Measurements from ENCODE around the gene PMM1.
A peak's percentile ranks its signal among the peaks of the same experiment; 100 is the strongest.
"Not testable (repeated sequence)": the region's sequence is repeated elsewhere in the genome, so short reads cannot be mapped to it uniquely, and the experiment has no call there.

The PMM1 gene

DNA sequence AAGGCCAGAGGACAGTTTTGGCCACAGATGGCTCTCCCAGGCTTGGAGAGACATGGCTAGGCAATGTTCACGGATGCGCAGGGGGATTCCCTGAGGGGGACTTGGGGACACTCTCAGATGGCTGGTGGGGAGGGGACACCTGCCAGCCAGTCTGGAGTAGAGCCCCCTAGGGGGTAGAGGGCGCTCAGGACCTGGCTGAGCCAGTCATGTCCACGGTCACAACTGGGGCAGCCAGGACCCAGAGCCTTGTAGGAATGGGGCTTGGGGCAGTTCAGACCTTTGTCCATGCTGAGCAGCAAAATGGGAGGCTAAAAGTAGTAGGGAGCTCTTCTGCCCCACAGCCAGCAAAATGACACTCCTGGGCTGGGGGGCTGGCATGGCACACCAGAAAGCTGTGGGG is 27.2 kb downstream of the PMM1 start:
- DNase-seq = no peak

DNA sequence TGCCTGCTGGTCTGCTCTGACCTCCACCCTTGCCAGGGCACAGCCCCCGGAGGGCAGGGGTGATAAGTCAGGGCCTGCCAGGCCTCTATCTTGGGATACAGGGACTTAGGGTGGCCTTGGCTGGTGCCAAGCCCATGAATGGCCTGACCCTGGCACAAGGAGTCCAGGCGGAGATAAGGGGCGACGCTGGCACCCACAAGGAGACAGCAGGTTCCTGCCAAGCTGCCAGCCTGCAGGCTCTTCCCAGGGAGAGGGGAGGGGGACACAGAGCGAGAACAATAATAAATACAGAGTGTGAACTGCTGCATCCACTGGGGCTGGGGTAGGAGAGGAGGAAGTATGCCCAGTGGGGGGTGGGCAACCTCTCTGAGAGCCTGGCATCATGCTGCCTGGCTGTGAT is 27.9 kb downstream of the PMM1 start:
- DNase-seq = no peak

DNA sequence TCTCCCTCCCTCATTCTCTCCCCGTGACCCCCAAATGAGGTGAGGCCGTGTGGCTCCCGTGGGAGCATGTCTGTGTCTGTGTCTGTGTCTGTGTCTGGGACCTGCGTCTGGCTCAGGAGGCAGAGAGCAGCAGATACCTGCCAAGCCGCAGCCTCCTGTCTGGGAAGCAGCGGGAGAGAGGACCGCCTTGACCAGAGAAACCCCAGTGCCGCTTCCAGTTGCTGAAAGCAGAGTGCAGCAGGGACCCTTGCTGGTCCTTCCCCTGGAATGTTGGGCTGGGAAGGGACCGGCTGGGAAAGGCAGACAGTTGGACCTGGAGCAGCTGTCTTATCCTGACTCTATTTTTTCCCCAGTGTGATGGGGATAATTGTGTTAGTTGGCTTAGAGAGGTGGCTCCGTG is 28.3 kb downstream of the PMM1 start:
- DNase-seq = no peak

DNA sequence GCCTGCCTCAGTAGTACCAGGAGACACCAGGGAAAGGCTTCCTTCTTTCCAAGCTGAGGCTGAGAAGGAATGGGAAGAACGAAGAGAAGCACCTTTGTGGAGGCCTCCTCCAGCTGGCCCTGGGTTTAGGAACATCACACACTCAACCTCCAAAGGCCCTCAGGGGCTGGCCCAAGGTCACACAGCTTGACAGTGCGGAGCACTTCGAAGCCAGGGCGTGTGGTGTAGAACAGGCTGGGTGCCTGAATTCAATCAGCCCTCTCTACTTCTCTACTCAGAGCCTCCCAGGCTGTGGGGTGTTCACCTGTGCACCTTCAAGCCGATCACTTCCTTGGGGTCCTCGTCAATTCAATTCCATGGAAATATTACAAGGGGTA is 29.6 kb downstream of the PMM1 start:
- no peak for DNase-seq

DNA sequence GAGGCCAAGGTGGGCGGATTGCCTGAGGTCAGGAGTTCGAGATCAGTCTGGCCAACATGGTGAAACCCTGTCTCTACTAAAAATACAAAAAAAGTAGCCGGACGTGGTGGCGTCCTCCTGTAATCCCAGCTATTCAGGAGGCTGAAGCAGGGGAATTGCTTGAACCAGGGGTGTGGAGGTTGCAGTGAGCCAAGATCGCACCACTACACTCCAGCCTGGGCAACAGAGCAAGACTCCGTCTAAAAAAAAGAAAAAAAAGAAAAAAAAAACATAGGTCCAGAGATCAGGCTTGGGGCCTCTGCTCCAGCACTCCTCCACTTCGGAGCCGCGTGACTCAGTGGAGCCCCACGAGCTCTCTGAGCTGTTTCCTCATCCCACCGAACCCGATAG is 31.4 kb downstream of the PMM1 start:
- DNase-seq = not testable (repeated sequence)

DNA sequence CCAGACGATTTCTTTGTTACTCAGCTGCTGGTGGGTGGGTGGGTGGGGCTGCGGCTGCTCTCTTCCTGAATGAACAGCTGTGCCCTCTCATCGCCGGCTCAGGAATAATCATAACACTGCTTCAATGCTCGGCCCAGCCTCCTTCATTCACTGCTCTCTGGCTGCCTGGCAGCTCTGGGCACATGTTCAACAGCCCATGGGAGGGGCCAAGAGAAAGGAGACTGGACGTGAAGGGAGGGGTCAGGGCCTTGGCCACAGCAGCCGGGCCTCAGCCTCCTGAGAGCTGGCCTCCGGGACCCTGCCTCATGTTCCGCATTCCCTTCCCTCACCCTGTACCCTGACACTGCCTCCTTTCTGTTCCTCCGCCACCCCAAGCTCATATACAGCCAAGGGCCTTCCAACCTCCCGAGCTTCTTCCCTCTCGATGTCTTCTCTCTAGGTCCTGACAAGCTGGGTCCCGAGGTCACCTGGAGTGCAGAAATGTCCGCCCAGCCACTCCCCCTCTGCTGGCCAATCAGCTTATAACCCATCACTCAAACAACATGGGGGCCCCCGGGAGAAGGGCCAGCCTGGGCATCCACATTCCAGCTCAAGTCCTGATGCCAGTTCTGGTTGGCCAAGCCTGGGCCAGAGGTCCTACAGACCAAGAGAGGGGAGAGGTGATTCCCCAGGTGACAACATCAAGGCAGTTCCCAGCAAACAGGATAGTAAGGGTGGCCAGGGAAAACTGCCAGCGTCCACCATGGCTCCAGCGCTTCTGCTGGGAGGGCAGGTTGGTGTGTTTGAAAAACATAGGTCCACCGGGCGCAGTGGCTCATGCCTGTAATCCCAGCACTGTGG is 32.0 kb downstream of the PMM1 start:
- no peak for DNase-seq

DNA sequence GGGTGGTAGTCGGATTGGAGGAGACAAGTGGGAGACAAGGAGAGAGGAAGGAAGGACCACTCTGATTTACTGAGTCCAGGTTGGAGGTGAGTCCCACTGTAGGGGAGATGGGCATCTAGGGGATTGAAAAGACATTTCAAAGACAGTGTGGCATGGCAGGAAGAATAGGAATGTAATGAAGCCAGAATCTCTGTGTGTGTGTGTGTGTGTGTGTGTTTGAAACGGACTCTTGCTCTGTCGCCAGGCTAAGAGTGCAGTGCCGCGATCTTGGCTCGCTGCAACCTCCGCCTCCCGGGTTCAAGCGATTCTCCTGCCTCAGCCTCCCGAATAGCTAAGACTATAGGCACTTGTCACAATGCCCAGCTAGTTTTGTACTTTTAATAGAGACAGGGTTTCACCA is 33.1 kb downstream of the PMM1 start:
- no peak for DNase-seq

DNA sequence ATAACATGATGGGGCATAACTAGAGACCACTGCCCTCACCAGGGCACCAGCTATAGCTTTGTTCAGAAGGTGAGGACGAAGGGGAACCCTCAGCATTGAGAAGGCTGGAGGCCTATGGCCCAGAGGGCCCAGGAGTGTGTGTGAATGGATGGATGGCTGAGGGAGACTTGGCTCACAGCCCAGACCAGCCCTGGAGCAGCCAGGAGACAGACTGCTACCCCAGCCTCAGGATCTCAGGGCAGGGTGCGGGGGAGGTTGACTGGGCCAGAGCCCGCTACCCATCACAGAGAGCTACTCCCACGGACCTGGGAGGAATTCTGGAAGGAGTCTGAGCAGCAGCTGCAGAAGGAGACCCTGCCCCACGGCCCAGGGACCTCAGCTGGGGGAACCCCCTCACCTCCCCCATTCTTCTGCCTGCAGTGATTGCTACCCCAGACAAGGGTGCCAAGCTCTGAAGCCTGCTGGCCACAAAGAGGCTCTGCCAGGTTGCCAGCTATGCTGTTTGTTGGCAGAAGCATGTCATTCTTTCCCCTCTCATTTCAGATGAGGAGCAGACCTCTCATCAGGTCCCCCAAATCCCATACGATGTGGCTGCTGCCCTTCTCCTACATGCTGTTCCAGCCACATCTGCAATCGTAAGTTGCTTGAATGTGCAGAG is 34.2 kb downstream of the PMM1 start:
- no peak for DNase-seq

DNA sequence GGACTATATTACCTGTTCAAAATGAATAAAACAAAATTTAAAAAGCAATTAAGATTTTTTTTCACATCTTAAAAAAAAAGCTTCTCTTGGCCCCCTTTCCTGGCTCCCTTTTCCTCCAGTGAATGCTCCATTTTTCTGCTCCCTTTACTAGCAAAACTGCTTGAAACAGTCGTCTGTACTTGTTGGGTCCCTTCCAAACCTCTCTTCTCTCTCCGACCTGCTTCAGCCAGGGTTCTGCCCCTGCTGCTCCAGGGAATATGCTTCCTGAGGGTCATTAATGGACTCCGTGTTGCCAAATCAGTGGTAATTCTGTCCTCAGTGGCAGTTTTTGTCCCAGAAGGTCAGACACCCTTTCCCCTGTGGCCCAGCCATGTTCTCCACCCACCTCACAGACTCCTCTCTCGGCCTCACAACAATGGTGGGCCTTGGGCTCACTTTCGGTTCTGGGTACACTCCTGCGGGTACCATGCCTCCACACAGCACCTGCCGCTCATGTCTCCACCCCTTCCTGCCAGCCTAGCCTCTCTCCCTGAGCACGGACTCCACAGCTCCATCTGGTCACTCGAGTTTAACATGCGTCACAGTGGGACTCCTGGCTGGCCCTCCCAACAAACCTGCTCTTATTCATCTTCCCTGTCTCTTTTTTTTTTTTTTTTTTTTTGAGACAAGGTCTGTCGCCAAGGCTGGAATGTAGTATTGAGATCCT is 37.6 kb downstream of the PMM1 start:
- no peak for DNase-seq

DNA sequence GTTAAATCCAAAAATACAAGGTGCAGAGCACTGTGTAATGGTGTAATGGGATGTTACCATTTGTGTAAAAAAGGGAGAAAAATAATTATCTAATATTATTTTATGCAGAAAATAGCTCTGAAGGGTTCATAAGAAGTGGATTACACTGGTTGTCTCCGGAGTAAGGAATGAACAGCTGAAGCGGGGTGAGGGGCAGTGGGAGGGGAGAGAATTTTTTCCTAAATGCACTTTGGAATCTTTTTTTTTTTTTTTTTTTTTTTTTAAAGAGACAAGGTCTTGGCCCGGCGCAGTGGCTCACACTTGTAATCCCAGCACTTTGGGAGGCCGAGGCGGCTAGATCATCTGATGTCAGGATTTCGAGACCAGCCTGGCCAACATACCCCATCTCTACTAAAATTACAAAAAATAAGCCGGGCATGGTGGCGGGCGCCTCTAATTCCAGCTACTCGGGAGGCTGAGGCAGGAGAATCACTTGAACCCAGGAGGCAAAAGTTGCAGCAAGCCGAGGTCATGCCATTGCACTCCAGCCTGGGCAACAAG is 38.6 kb downstream of the PMM1 start:
- no peak for DNase-seq

DNA sequence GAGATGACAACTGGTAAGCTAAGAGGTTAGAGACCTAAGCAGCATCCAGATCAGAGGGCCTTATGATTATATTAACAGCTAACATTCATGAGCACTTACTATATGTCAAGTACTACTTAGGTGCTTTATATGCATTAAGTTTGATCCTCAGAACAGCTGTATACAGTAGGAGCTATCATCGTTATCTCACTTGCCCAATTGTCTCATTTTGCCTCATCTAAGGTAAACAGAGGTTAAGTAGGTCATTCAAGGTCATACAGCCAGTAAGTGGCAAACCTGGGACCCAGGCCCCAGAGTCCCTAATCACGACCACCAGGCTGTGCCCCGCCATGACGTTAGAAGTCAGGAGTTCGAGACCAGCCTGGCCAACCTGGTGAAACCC is 40.8 kb downstream of the PMM1 start:
- no peak for DNase-seq

DNA sequence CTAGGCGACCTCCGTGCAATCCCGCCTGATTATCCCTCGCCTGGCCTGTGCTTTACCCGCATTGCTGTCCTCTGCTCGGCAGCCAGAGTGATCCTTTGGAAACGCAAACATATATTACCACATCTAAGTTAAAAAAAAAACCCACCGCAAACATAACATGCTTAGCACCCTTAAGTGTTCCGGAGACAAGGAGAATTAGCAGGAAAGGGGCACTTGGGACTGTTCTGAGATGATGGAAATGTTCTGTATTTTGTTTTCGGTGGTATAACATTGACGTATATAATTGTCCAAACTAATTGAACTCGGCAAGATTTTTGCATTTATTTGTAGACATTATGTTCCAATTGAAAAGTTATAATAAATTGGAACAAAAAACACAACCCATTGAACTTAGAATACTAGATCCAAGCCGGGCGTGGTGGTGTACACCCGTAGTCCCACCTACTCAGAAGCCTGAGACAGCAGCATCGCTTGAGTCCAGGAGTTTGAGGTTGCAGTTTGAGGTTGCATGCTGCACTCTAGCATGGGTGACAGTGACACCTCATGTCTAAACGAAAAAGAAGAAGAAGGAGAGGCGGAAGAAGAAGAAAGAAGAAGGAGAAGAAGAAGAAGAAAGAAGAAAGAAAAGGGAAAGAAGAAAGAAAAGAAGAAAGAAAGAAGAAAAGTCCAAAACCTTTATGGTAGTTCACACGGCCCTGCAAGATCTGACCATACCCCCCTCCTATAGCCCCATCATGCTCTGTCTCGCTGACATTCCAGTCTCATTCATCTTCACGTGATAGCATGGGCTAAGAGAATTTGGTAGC is 44.8 kb downstream of the PMM1 start:
- no peak for DNase-seq

DNA sequence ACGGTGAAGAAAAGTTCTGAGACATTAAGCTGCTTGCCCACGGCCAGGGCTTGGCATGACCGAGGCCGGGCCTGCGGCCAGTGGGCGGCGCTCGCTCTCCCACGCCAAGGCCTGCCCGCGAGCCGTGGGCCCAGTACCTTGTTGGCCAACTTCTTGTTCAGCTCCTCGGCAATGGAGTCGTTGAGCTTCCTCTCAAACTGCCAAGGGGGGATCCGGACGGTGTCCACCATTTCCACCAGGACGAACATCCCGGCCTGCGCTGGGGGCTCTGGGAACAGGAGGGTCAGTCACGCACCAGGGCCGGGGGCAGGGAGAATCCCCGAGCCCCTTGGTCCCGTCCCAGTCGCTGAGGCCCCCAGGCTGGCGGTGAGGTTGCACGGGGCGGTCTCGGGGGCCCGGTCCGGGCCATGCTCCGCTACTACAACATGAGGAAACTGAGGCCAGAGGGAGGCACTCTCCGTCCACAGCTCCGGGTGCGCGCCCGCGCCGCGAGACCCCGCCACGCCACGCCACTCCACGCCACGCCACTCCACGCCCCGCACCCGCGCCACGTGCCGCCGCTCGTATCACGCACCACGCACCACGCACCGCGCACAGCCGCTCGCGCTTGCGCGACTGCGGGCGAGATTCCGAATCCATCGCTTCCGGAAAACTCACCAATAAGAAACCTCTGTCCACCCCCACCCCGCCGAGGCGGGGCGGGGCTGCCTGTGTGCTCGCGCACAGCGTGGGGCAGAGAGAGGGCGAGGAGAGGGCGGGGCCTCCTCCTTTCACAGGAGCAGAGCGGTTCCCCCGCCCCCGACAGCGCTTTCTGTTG is 45.6 kb downstream of the PMM1 start, which contains the start of gene POLR3H:
POLR3H (minus strand) TSS at position 617 of the 817 bp plus-strand sequence; CDS start at position 248, 369 bp downstream.
- peak; percentile 93 for DNase-seq

DNA sequence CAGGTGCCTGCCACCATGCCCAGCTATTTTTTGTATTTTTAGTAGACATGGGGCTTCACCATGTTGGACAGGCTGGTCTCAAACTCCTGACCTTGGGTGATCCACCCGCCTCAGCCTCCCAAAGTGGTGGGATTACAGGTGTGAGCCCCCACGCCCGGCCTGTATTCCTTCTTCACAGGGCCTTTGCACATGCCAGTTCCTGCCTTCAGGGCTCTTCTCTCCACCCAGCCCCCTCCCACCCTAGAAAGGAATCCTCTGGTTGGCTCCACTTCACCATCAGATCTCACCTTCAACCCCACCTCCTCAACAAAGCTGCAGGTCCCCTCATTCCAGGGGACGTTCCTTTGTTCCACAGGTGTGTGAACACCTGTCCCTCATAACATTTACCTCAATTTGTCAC is 47.4 kb downstream of the PMM1 start:
- no peak for DNase-seq

DNA sequence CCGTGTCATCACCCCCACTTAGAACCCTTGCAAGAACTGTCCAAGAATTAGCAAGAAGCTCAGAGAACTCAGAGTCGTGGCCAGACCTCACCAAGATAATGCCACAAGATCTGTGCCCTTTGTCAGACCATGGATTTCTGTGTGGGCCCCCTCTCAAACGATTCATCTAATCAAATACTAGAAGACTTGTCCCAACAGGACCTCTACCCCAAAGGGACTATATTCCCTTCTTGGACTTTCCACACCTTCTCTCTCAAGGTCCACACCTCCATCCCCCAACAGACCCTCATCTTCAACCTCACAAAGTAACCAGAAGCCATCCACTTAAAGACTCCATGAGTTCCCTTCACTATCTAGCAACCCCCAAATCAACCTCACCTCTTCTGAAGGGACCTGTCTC is 48.2 kb downstream of the PMM1 start:
- DNase-seq = no peak

DNA sequence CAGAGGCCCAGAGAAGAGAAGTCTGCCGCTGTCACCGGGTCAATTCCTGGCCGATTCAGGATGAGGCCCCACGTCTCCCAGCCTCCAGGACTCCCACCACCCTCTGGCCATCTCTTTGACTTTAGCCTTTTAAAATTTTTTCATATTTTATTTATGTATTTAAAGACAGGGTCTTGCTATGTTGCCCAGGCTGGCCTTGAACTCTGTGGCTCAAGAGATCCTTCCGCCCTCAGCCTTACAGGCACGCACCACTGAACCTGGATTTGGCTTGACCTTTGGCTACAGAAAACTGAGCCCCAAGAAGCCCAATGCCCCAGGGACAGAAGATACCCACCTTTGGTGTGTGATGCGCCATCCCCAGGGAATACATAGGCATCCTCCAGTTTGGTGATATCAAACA is 49.3 kb downstream of the PMM1 start:
- no peak for DNase-seq

DNA sequence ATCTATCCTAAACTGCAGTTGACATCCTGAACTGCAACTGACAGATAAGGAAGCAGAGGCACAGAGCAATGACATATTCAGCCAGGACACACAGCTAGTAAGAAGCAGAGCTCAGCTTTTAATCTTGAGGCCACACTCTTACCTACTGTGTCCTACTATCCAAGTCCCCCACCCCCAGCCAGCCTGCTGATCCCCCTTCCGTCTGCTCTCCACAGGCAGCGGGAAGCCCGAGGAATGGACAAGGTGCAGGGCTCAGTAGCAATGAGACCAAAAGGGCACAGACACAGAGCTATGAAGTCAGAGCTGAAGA is 49.7 kb downstream of the PMM1 start:
- no peak for DNase-seq

DNA sequence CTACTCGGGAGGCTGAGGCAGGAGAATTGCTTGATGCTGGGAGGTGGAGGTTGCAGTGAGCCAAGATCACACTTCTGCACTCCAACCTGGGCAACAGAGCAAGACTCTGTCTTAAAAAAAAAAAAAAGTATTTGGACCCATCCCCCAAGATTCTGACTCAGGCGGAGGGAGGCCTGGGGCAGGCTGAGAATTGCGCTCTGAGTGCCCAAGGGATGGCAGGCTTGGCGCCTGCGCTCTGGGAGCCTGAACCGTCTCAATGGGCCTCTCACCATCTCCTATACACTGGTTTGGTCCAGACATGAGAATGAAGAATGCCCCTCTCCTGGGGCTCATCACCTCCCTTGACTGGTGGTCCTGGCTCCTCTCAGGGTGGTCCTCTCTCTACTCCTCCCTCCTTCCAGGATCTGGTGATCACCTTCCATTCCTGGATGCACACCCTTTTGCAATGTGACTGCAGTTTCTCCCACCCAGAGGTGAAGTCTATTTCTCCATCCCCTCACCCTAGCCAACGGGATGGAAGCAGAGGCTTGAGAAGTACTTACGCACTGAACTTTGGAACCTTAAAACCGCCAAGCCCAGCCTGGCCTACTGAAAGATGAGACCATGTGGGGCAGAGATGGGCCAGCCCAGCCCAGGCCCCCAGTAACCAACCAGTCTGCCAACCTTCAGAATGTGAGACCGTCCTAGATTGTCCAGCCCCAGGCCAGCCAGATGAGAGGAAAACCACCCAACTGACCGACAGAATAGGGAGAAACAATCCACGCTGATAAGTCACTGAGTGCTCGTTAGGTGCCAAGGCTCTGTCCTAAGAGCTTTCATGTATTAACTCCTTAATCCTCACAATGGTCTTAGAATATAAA is 50.3 kb downstream of the PMM1 start:
- no peak for DNase-seq

DNA sequence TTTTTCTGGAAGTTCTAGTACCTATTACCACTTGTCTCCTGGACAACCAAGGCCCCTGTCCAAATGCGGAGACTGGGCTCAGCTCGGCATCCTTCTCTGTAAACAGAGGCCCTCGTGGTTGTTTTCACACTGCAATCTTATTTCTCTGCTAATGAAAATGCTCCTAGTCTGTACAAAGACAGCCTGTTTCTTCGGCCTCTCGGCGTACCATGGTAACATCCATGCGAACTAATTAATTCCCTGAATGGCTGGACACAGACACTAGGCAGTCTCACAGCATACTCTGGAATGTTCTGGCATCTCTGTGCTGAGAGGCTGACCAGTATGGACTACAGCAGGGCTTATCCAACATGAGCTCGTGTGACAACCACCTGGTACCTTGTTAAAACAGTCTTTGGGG is 51.1 kb downstream of the PMM1 start:
- DNase-seq = no peak

DNA sequence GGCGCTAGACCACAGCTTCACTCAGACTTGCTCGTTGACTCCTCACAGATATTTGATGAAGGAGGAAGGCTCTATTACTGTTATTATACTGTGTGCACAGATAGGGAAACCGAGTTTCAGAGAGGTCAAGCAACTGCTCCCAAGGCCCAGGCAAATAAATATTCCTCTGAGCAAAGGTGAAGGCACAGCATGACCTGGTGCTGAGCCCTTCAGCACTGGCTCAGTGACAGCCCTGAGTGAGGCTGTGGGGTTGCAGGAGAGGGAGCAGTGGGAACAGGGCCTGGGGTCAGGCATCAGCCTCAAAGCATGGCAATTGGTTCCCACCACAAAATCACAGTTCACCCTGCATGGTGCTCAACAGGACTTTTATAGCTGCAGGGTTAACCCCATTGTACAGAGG is 52.4 kb downstream of the PMM1 start:
- DNase-seq = no peak

DNA sequence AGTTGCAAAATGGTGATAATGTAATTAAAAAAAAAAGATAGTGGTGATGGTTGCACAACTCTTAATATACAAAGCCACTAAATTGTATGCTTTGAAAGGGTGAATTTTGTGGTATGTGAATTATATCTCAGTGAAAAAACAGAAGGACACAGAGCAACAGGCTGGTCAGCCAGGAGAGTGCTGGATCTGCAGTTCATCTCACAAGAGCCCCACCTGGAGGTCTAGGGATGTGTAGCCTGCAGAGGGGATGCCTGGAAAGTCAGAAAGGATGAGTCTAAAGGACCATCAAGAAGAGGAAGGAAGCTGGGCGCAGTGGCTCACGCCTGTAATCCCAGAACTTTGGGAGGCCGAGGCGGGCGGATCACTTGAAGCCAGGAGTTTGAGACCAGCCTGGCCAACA is 54.4 kb downstream of the PMM1 start:
- DNase-seq = no peak

All from T-helper 9 cell (primary cell).